Right cardiac atrium (tissue), 5 donors: ENCODE results near the gene KLC4. TPM values are rescaled to one million over a fixed set of nuclear protein-coding genes. Genes with fewer than 3 reads are reported as not detected.

Experiments
- ATAC-seq, 2 donors: fragments of 200-7000 bp; cut with Tn5 transposase; one replicate each; pipeline versions ENCODE4 v1.8.0 to v1.9.1; 2020; ENCODE audit warnings: moderate library complexity in 2 of 2, mild to moderate bottlenecking in 1 of 2
- DNase-seq, 3 donors: peaks; one replicate each; pipeline ENCODE4 v3.0.0-alpha.2; 2020
- H3K27ac ChIP-seq: one replicate; pipeline ENCODE4 v1.5.1; 2013; ENCODE audit warnings: mild to moderate bottlenecking, low read length, control low read depth, moderate library complexity
- H3K27me3 ChIP-seq: one replicate; pipeline ENCODE4 v1.6.1; 2013; ENCODE audit not compliant: control insufficient read depth, insufficient read depth
- H3K4me1 ChIP-seq: one replicate; pipeline ENCODE4 v1.6.1; 2013; ENCODE audit warnings: low read length; ENCODE audit not compliant: control insufficient read depth, insufficient read depth
- H3K4me3 ChIP-seq: one replicate; pipeline ENCODE4 v1.5.1; 2013; ENCODE audit warnings: low read length, control low read depth
- H3K9me3 ChIP-seq: one replicate; pipeline ENCODE4 v1.6.1; 2013; ENCODE audit warnings: low read length; ENCODE audit not compliant: control insufficient read depth
- WGBS: extraction: QIAGEN DNeasy Blood & Tissue Kit; methylation state at CpG from one replicate; pipeline ENCODE4 v1.1.7; 2013; 5-methylcytosine and 5-hydroxymethylcytosine counted together
- intact Hi-C, 4 donors: fragments of 100-400 bp; cut with DNase I; formaldehyde crosslinking; loops; one replicate each; pipeline versions ENCODE4 v1.11.0 to v1.14.0; 2022 to 2023
- polyA plus RNA-seq: library from polyadenylated mRNA; stranded (reverse); fragments of 200-250 nt; gene quantifications from one replicate; pipeline ENCODE4 v1.2.3, GENCODE V29; 2013
- total RNA-seq, 4 donors: library from RNA; stranded (reverse); fragmentation: NEBNext Ultra II Directional; extraction: Animal tissue kit (Norgen Biotek cat#: 25700); gene quantifications; one replicate each; pipeline ENCODE4 v1.2.1, GENCODE V29; 2021
- donor health status: healthy with polysubstance abuse.
- donor health status: DM: no; HTN: yes; CAD: no.
- donor health status: DM: no; HTN: no; CAD: no.
- donor health status: DM: no; HTN: yes; CAD: no; lungs with severe emphysema.
- donor health status: DM: yes; HTN: yes; CAD: no.

KLC4 gene
- total and polyA plus RNA-seq, 5 donors = 32.4 to 51.2 (median 39.7) TPM

GRCh38 chr6:43082806-43083655 is 23.6 kb downstream of the KLC4 start:
- Histone ChIP-seq H3K4me3 (no peak overlapping the region), H3K27me3 (no peaks in the 10 kb centered on the region), H3K27ac (no peak overlapping the region), H3K4me1 (no peaks in the 10 kb centered on the region), H3K9me3 (no peaks in the 10 kb centered on the region)
- DNase-seq (no peak), ATAC-seq (peak in 1 of 2 donors; percentile 19)
- WGBS = 64% methylated on average over 13 of the region's 13 CpGs
- intact Hi-C loops = loop anchor here in 1 of 4 donors (10.0 kb wide), 1 partner anchor 62 kb away; no protein-coding TSS in a partner anchor

GRCh38 chr6:43086022-43086658 is 26.7 kb downstream of the KLC4 start:
- no peak for ATAC-seq
- WGBS = 81% methylated on average over 8 of the region's 8 CpGs
- intact Hi-C loops = loop anchor here in 1 of 4 donors (10.0 kb wide), 1 partner anchor 59 kb away; no protein-coding TSS in a partner anchor
- no peaks in the 10 kb centered on the region for H3K9me3 ChIP-seq
- no peak for DNase-seq
- no peak overlapping the region for H3K27ac ChIP-seq
- no peaks in the 10 kb centered on the region for H3K4me1 ChIP-seq
- H3K27me3 ChIP-seq = no peaks in the 10 kb centered on the region
- H3K4me3 ChIP-seq = no peak overlapping the region

- no peak overlapping the region for H3K4me3 ChIP-seq
These were observed 29.2 kb downstream of the KLC4 start for GRCh38 chr6:43088654-43089056.

GRCh38 chr6:43089467-43089866 is 30.0 kb downstream of the KLC4 start:
- intact Hi-C loops = loop anchor here in 1 of 4 donors (10.0 kb wide), 1 partner anchor 55 kb away; no protein-coding TSS in a partner anchor
- no peak overlapping the region for H3K4me3 ChIP-seq
- no peak overlapping the region for H3K27ac ChIP-seq
- ATAC-seq = no peak
- no peak for DNase-seq
- H3K27me3 ChIP-seq = no peaks in the 10 kb centered on the region
- no peaks in the 10 kb centered on the region for H3K4me1 ChIP-seq
- WGBS = 60% methylated on average over 4 of the region's 4 CpGs
- no peaks in the 10 kb centered on the region for H3K9me3 ChIP-seq

More at GRCh38 chr6:43088654-43089056, 29.2 kb downstream of the KLC4 start:
- no peak for ATAC-seq
- H3K27me3 ChIP-seq = no peaks in the 10 kb centered on the region
- no peak for DNase-seq
- H3K27ac ChIP-seq = no peak overlapping the region
- intact Hi-C loops = loop anchor here in 1 of 4 donors (10.0 kb wide), 1 partner anchor 56 kb away; no protein-coding TSS in a partner anchor
- no peaks in the 10 kb centered on the region for H3K9me3 ChIP-seq
- 94% methylated on average over 4 of the region's 4 CpGs for WGBS
- no peaks in the 10 kb centered on the region for H3K4me1 ChIP-seq

GRCh38 chr6:43089874-43090558 is 30.6 kb downstream of the KLC4 start:
- H3K9me3 ChIP-seq = no peaks in the 10 kb centered on the region
- no peaks in the 10 kb centered on the region for H3K27me3 ChIP-seq
- no peak for ATAC-seq
- WGBS = 80% methylated on average over 8 of the region's 8 CpGs
- H3K4me1 ChIP-seq = no peaks in the 10 kb centered on the region
- H3K27ac ChIP-seq = no peak overlapping the region
- no peak for DNase-seq
- no peak overlapping the region for H3K4me3 ChIP-seq
- intact Hi-C loops = loop anchor here in 1 of 4 donors (10.0 kb wide), 1 partner anchor 55 kb away; no protein-coding TSS in a partner anchor

GRCh38 chr6:43090559-43090956 is 31.1 kb downstream of the KLC4 start:
- no peaks in the 10 kb centered on the region for H3K27me3 ChIP-seq
- DNase-seq (no peak), ATAC-seq (no peak)
- no peak overlapping the region for H3K4me3 ChIP-seq
- intact Hi-C loops = no loop called here
- H3K9me3 ChIP-seq = no peaks in the 10 kb centered on the region
- H3K4me1 ChIP-seq = no peaks in the 10 kb centered on the region
- H3K27ac ChIP-seq = no peak overlapping the region
- WGBS = 48% methylated on average over 2 of the region's 2 CpGs

GRCh38 chr6:43091020-43091419 is 31.6 kb downstream of the KLC4 start:
- intact Hi-C loops = no loop called here
- no peaks in the 10 kb centered on the region for H3K9me3 ChIP-seq
- no peak overlapping the region for H3K27ac ChIP-seq

GRCh38 chr6:43091436-43091991 is 32.1 kb downstream of the KLC4 start:
- intact Hi-C loops = no loop called here
- DNase-seq = no peak
- WGBS = 83% methylated on average over 10 of the region's 10 CpGs
- no peak for ATAC-seq
- Histone ChIP-seq H3K4me1 (no peaks in the 10 kb centered on the region), H3K4me3 (no peak overlapping the region), H3K27me3 (no peaks in the 10 kb centered on the region), H3K27ac (no peak overlapping the region), H3K9me3 (no peaks in the 10 kb centered on the region)

More at GRCh38 chr6:43091020-43091419, 31.6 kb downstream of the KLC4 start:
- Histone ChIP-seq H3K4me3 (no peak overlapping the region), H3K27me3 (no peaks in the 10 kb centered on the region), H3K4me1 (no peaks in the 10 kb centered on the region)
- no peak for DNase-seq
- ATAC-seq = no peak
- WGBS = 68% methylated on average over 5 of the region's 5 CpGs

GRCh38 chr6:43092635-43093034 is 33.2 kb downstream of the KLC4 start:
- intact Hi-C loops = no loop called here
- H3K27ac ChIP-seq = no peak overlapping the region
- no peak overlapping the region for H3K4me3 ChIP-seq
- DNase-seq (no peak), ATAC-seq (no peak)
- H3K27me3 ChIP-seq = no peaks in the 10 kb centered on the region
- peaks cover 3% of the 10 kb centered on the region for H3K4me1 ChIP-seq
- H3K9me3 ChIP-seq = no peaks in the 10 kb centered on the region

GRCh38 chr6:43093436-43094289 is 34.2 kb downstream of the KLC4 start:
- 65% methylated on average over 9 of the region's 9 CpGs for WGBS
- Histone ChIP-seq H3K4me1 (peaks cover 3% of the 10 kb centered on the region), H3K27ac (no peak overlapping the region), H3K4me3 (peak overlapping the region; percentile 27), H3K9me3 (no peaks in the 10 kb centered on the region), H3K27me3 (no peaks in the 10 kb centered on the region)
- ATAC-seq (peak; percentile 72 to 76), DNase-seq (peak in 1 of 3 donors; percentile 35)
- intact Hi-C loops = no loop called here
